Uterus (tissue), 2 donors: Measurements from ENCODE around the gene IDUA.

ENCODE experiments used
- CTCF ChIP-seq, 4 experiments: fragments of 200-600 bp in 2 of 4; fragments of 450-650 bp in 2 of 4; sonication (generic) in 2 of 4; IDR thresholded peaks; one replicate each; pipeline ENCODE4 v1.5.1; 2016 to 2019; ENCODE audit warnings: antibody characterized with exemption in 4 of 4, mild to moderate bottlenecking in 2 of 4, moderate library complexity in 1 of 4
- POLR2A ChIP-seq, 2 donors: fragments of 450-650 bp; IDR thresholded peaks; one replicate each; pipeline ENCODE4 v1.6.1; 2016; ENCODE audit warnings: antibody characterized with exemption in 2 of 2, mild to moderate bottlenecking in 1 of 2, moderate library complexity in 1 of 2

- TF ChIP-seq POLR2A (IDR thresholded peaks at IDR 0.05) = no peak
- TF ChIP-seq CTCF (IDR thresholded peaks at IDR 0.05) = no peak
These were observed 41.9 kb downstream of the IDUA start for GRCh38 chr4:1028574-1029220.
